Right lung (tissue), 5 donors: Measurements from ENCODE around the gene MTM1. TPM values are rescaled to one million over a fixed set of nuclear protein-coding genes. Genes with fewer than 3 reads are reported as not detected.

Source experiments
- DNase-seq, 2 donors: peaks; one replicate each; pipeline ENCODE4 v3.0.0-alpha.2; 2013
- polyA plus RNA-seq, 5 donors: library from polyadenylated mRNA; unstranded; fragments of 120-200 nt; gene quantifications; one replicate each; pipeline versions ENCODE4 v1.2.1 to v1.2.3, GENCODE V29; 2013; ENCODE audit warnings: inconsistent platforms in 1 of 5, low replicate concordance in 1 of 5; ENCODE audit not compliant: insufficient read length in 5 of 5, insufficient read depth in 1 of 5

MTM1 gene
- polyA plus RNA-seq, 5 donors: 9.5 to 14.9 (median 14.5) TPM

- no peak for DNase-seq
Measured at GRCh38 chrX:150548251-150548650, 20.2 kb upstream of the MTM1 start.

GRCh38 chrX:150548684-150549083 is 19.7 kb upstream of the MTM1 start:
- no peak for DNase-seq

- DNase-seq: no peak
Measured at GRCh38 chrX:150551963-150552362, 16.5 kb upstream of the MTM1 start.

- DNase-seq: no peak
Measured at GRCh38 chrX:150558424-150558823, 10.0 kb upstream of the MTM1 start.

GRCh38 chrX:150564838-150565237 is 3.6 kb upstream of the MTM1 start:
- no peak for DNase-seq

GRCh38 chrX:150565551-150565950 is 2.9 kb upstream of the MTM1 start:
- DNase-seq: no peak

- no peak for DNase-seq
Measured at GRCh38 chrX:150566734-150567182, 1.7 kb upstream of the MTM1 start.

GRCh38 chrX:150567645-150568319 is 639 bp upstream of the MTM1 start:
- no peak for DNase-seq

GRCh38 chrX:150569155-150569477 is 695 bp downstream of the MTM1 start:
- DNase-seq: no peak

GRCh38 chrX:150570512-150570911 is 2.1 kb downstream of the MTM1 start:
- no peak for DNase-seq

- no peak for DNase-seq
Measured at GRCh38 chrX:150572206-150572605, 3.8 kb downstream of the MTM1 start.

GRCh38 chrX:150573106-150573505 is 4.7 kb downstream of the MTM1 start:
- DNase-seq: no peak

GRCh38 chrX:150573702-150574101 is 5.3 kb downstream of the MTM1 start:
- no peak for DNase-seq

- DNase-seq: no peak
Measured at GRCh38 chrX:150574559-150575418, 6.4 kb downstream of the MTM1 start.

- no peak for DNase-seq
Measured at GRCh38 chrX:150575419-150575814, 7.0 kb downstream of the MTM1 start.

- DNase-seq: no peak
Measured at GRCh38 chrX:150577174-150577573, 8.8 kb downstream of the MTM1 start.

GRCh38 chrX:150581093-150581775 is 12.8 kb downstream of the MTM1 start:
- DNase-seq: no peak

GRCh38 chrX:150582338-150582948 is 14.0 kb downstream of the MTM1 start:
- DNase-seq: no peak

- no peak for DNase-seq
Measured at GRCh38 chrX:150587585-150588503, 19.4 kb downstream of the MTM1 start.

GRCh38 chrX:150594584-150594983 is 26.2 kb downstream of the MTM1 start:
- DNase-seq: no peak

GRCh38 chrX:150599226-150599625 is 30.8 kb downstream of the MTM1 start:
- no peak for DNase-seq
